GM18507 (cell line): Measurements from ENCODE around the gene ACOT8.
"Not testable (repeated sequence)": the region's sequence is repeated elsewhere in the genome, so short reads cannot be mapped to it uniquely, and the experiment has no call there.

Source experiments
- DNase-seq: peaks from one replicate; pipeline ENCODE4 v3.0.0; 2011; ENCODE audit warnings: low read depth; ENCODE audit not compliant: insufficient read length; ENCODE audit errors: extremely low spot score
- FAIRE-seq: peaks from 2 replicates; lab custom pipeline; 2011; peaks lifted over from hg19 to GRCh38; lab: Jason Lieb, UNC

Gene ACOT8

GRCh38 chr20:45813006-45813340 is 44.2 kb downstream of the ACOT8 start:
- FAIRE-seq: no peak
- no peak for DNase-seq

GRCh38 chr20:45812157-45813005 is 44.8 kb downstream of the ACOT8 start, which contains the start of gene UBE2C:
TSS of gene UBE2C (plus strand) at chr20:45812644. CDS start at chr20:45812696, 52 bp downstream.
- FAIRE-seq: peak; percentile 97
- peak; percentile 98 for DNase-seq

GRCh38 chr20:45810191-45810970 is 46.8 kb downstream of the ACOT8 start:
- FAIRE-seq (no peak), DNase-seq (no peak)

- DNase-seq (no peak), FAIRE-seq (no peak)
Measured at GRCh38 chr20:45801851-45802250, 55.3 kb downstream of the ACOT8 start.

- DNase-seq: peak; percentile 36
- FAIRE-seq: peak; percentile 47
Measured at GRCh38 chr20:45798935-45799642, 58.1 kb downstream of the ACOT8 start.

GRCh38 chr20:45797955-45798354 is 59.2 kb downstream of the ACOT8 start:
- not testable (repeated sequence) for FAIRE-seq

GRCh38 chr20:45797510-45797909 is 59.7 kb downstream of the ACOT8 start:
- not testable (repeated sequence) for FAIRE-seq, DNase-seq

More at GRCh38 chr20:45797955-45798354, 59.2 kb downstream of the ACOT8 start:
- not testable (repeated sequence) for DNase-seq

GRCh38 chr20:45796337-45797065 is 60.7 kb downstream of the ACOT8 start:
- FAIRE-seq (no peak), DNase-seq (no peak)

GRCh38 chr20:45792317-45793118 is 64.7 kb downstream of the ACOT8 start:
- DNase-seq (no peak), FAIRE-seq (no peak)
